Ovary (tissue), 9 donors: Measurements from ENCODE around the gene HORMAD2. TPM values are rescaled to one million over a fixed set of nuclear protein-coding genes. Genes with fewer than 3 reads are reported as not detected.

ENCODE experiments used
- DNase-seq, 5 donors: peaks; one replicate each; pipeline ENCODE4 v3.0.0-alpha.2; 2019 to 2020
- H3K27ac ChIP-seq, 2 donors: fragments of 200-600 bp; one replicate each; pipeline versions ENCODE4 v1.5.1 to v1.8.0; 2019 to 2022
- H3K27me3 ChIP-seq: fragments of 200-600 bp; one replicate; pipeline ENCODE4 v1.8.0; 2022
- H3K36me3 ChIP-seq: fragments of 200-600 bp; sonication (generic); one replicate; pipeline ENCODE4 v1.5.1; 2019
- H3K4me1 ChIP-seq: one replicate; pipeline ENCODE4 v1.8.1; 2013; ENCODE audit warnings: mild to moderate bottlenecking, moderate library complexity; ENCODE audit not compliant: insufficient read depth
- H3K4me3 ChIP-seq: fragments of 200-600 bp; sonication (generic); one replicate; pipeline ENCODE4 v1.5.1; 2017
- H3K9me3 ChIP-seq, 2 donors: fragments of 200-600 bp in 1 of 2; sonication (generic) in 1 of 2; one replicate each; pipeline versions ENCODE4 v1.5.1 to v1.8.1; 2013 to 2019; ENCODE audit warnings: mild to moderate bottlenecking in 1 of 2, moderate library complexity in 1 of 2
- CTCF ChIP-seq, 3 donors: fragments of 450-650 bp in 2 of 3; fragments of 200-600 bp in 1 of 3; IDR thresholded peaks; one replicate each; pipeline versions ENCODE4 v1.5.1 to v1.8.0; 2016 to 2022; ENCODE audit warnings: antibody characterized with exemption in 3 of 3, mild to moderate bottlenecking in 1 of 3
- EP300 ChIP-seq: sonication (generic); formaldehyde crosslinking; IDR thresholded peaks from one replicate; pipeline ENCODE4 v1.6.1; 2017; ENCODE audit warnings: antibody characterized with exemption
- POLR2A ChIP-seq: fragments of 450-650 bp; IDR thresholded peaks from one replicate; pipeline ENCODE4 v1.6.1; 2017; ENCODE audit warnings: antibody characterized with exemption, mild to moderate bottlenecking, moderate library complexity
- WGBS, 3 donors: extraction: QIAGEN DNeasy Blood & Tissue Kit in 1 of 3; methylation state at CpG; one replicate each; pipeline versions ENCODE4 v1.1.5 to v1.1.7; 2013 to 2017; 5-methylcytosine and 5-hydroxymethylcytosine counted together
- intact Hi-C, 4 donors: fragments of 100-400 bp; cut with DNase I; formaldehyde crosslinking; loops; one replicate each; pipeline versions ENCODE4 v1.11.0 to v1.15.1; 2022 to 2023
- polyA plus RNA-seq, 2 donors: library from polyadenylated mRNA; stranded (reverse); fragments of 200-250 nt in 1 of 2; fragments of 350-450 nt in 1 of 2; fragmentation: Illumina TruSeq in 1 of 2; extraction: RNeasy Lipid Tissue Mini Kit (QIAGEN cat#74804) in 1 of 2; gene quantifications; one replicate each; pipeline ENCODE4 v1.2.3, GENCODE V29; 2013 to 2014
- total RNA-seq, 7 donors: library from RNA; depleted of rRNA in 2 of 7; stranded (reverse); fragments of >200 nt in 2 of 7; fragmentation: NEBNext Ultra II Directional in 3 of 7; extraction: Animal tissue kit (Norgen Biotek cat#: 25700) in 3 of 7; gene quantifications; one replicate each; pipeline versions ENCODE4 v1.1.0 to v1.2.4, GENCODE V29; 2016 to 2023
- donor health status: DM: no; HTN: no; CAD: no; lungs with moderate emphysema.
- donor health status: DM: no; HTN: no; CAD: no.
- donor health status: Bipolar disorder and iron deficiency.
- donor health status: DM: yes; HTN: yes; CAD: no.
- donor health status: DM: no; HTN: no; CAD: no.
- donor health status: DM: yes; HTN: yes; CAD: no.

The HORMAD2 gene
- total and polyA plus RNA-seq, 9 donors: not detected

GRCh38 chr22:30217698-30218560, 137.7 kb downstream of the HORMAD2 start:
- Histone ChIP-seq H3K27me3 (no peaks in the 10 kb centered on the region), H3K4me1 (no peaks in the 10 kb centered on the region), H3K4me3 (no peak overlapping the region), H3K9me3 (no peaks in the 10 kb centered on the region), H3K27ac (no peak overlapping the region), H3K36me3 (no peaks in the 10 kb centered on the region)
- intact Hi-C loops: no loop called here
- no peak for DNase-seq
- TF ChIP-seq POLR2A: no peak
- TF ChIP-seq CTCF (IDR thresholded peaks at IDR 0.05): no peak
- TF ChIP-seq EP300: no peak
- 80 to 81% (median 80%) methylated on average over 23 of the region's 23 CpGs for WGBS, 3 donors

- H3K36me3 ChIP-seq: no peaks in the 10 kb centered on the region
- intact Hi-C loops: no loop called here
- 73 to 81% (median 79%) methylated on average over 8 of the region's 8 CpGs for WGBS, 3 donors
- H3K27me3 ChIP-seq: no peaks in the 10 kb centered on the region
- H3K27ac ChIP-seq: no peak overlapping the region
- TF ChIP-seq POLR2A (no peak), CTCF (IDR thresholded peaks at IDR 0.05) (no peak), EP300 (no peak)
- no peak for DNase-seq
- H3K9me3 ChIP-seq: no peaks in the 10 kb centered on the region
- no peak overlapping the region for H3K4me3 ChIP-seq
- no peaks in the 10 kb centered on the region for H3K4me1 ChIP-seq
Measured at GRCh38 chr22:30219049-30219654, 138.9 kb downstream of the HORMAD2 start.

GRCh38 chr22:30219668-30220278, 139.5 kb downstream of the HORMAD2 start:
- TF ChIP-seq CTCF (IDR thresholded peaks at IDR 0.05) (no peak), POLR2A (no peak), EP300 (no peak)
- intact Hi-C loops: no loop called here
- DNase-seq: no peak
- Histone ChIP-seq H3K27me3 (no peaks in the 10 kb centered on the region), H3K4me1 (no peaks in the 10 kb centered on the region), H3K27ac (no peak overlapping the region), H3K36me3 (no peaks in the 10 kb centered on the region), H3K4me3 (no peak overlapping the region), H3K9me3 (no peaks in the 10 kb centered on the region)

- Histone ChIP-seq H3K4me3 (no peak overlapping the region), H3K9me3 (no peaks in the 10 kb centered on the region), H3K27me3 (no peaks in the 10 kb centered on the region), H3K27ac (no peak overlapping the region), H3K4me1 (no peaks in the 10 kb centered on the region), H3K36me3 (no peaks in the 10 kb centered on the region)
- TF ChIP-seq EP300 (no peak), CTCF (IDR thresholded peaks at IDR 0.05) (no peak), POLR2A (no peak)
- no peak for DNase-seq
- intact Hi-C loops: no loop called here
- 74 to 83% (median 79%) methylated on average over 7 of the region's 7 CpGs for WGBS, 3 donors
Measured at GRCh38 chr22:30220338-30221012, 140.2 kb downstream of the HORMAD2 start.
